ENCODE measurements around the gene APOE. TPM values are rescaled to one million over a fixed set of nuclear protein-coding genes. Genes with fewer than 3 reads are reported as not detected.
"Not testable (repeated sequence)": the region's sequence is repeated elsewhere in the genome, so short reads cannot be mapped to it uniquely, and the experiment has no call there.

The APOE gene
- total RNA-seq, 1 experiment from 2014 or later = 3.3 TPM

- ChIA-PET POLR2A (interaction anchor here (0.6 kb wide), 1 partner anchor 20 kb away, joined by 3 read pairs; no protein-coding TSS in a partner anchor), CTCF (interaction anchor here (1.1 kb wide), 1 partner anchor 100 kb away, joined by 4 read pairs; no protein-coding TSS in a partner anchor)
- BruUV-seq (replicated peaks) = no TSS peak
- no peaks in the 10 kb centered on the region for H3K4me1 Mint-ChIP-seq (ENCODE audit: insufficient read depth, unreplicated experiment)
- no peak for TF ChIP-seq CTCF (IDR thresholded peaks at IDR 0.05; ENCODE audit: unreplicated experiment)
- no peak for DNase-seq (ENCODE audit: unreplicated experiment)
- H3K27ac Mint-ChIP-seq (ENCODE audit: low read depth, unreplicated experiment) = no peak overlapping the region
- intact Hi-C loops (cut with micrococcal nuclease) = no loop called here
- H3K9me3 Mint-ChIP-seq (ENCODE audit: unreplicated experiment) = no peaks in the 10 kb centered on the region
- H3K36me3 Mint-ChIP-seq (ENCODE audit: insufficient read depth, unreplicated experiment) = no peaks in the 10 kb centered on the region
- no peak overlapping the region for H3K4me3 Mint-ChIP-seq (ENCODE audit: unreplicated experiment)
- no peaks in the 10 kb centered on the region for H3K27me3 Mint-ChIP-seq (ENCODE audit: insufficient read depth, unreplicated experiment)
Measured at GRCh38 chr19:44884566-44884965, 21.0 kb upstream of the APOE start.

DNA sequence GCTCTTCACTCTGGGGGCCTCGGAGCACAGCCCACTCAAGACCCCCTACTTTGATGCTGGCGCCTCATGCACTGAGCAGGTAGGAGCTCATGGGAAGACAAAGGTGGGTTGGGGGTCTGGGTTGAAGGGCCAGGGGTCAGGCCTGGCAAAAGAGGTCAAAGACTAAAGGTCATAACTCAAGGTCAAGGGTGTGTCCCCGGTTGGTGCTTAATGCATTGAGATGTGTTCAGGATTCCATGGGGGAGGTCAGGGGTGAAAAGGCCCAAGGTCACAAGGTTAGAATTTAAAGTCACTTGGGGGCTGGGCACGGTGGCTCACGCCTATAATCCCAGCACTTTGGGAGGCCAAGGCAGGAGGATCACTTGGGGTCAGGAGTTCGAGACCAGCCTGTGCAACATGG is 19.5 kb upstream of the APOE start:
- POLR2A ChIA-PET = no interaction called here
- CTCF ChIA-PET = no interaction called here
- no TSS peak for BruUV-seq (replicated peaks)
- intact Hi-C loops (cut with micrococcal nuclease) = no loop called here
- no peak overlapping the region for H3K4me3 Mint-ChIP-seq (ENCODE audit: unreplicated experiment)
- no peak for TF ChIP-seq CTCF (IDR thresholded peaks at IDR 0.05; ENCODE audit: unreplicated experiment)
- H3K9me3 Mint-ChIP-seq (ENCODE audit: unreplicated experiment) = no peaks in the 10 kb centered on the region
- H3K27ac Mint-ChIP-seq (ENCODE audit: low read depth, unreplicated experiment) = no peak overlapping the region
- DNase-seq (ENCODE audit: unreplicated experiment) = no peak
- H3K27me3 Mint-ChIP-seq (ENCODE audit: insufficient read depth, unreplicated experiment) = no peaks in the 10 kb centered on the region
- peaks cover 6% of the 10 kb centered on the region for H3K4me1 Mint-ChIP-seq (ENCODE audit: insufficient read depth, unreplicated experiment)
- H3K36me3 Mint-ChIP-seq (ENCODE audit: insufficient read depth, unreplicated experiment) = no peaks in the 10 kb centered on the region

DNA sequence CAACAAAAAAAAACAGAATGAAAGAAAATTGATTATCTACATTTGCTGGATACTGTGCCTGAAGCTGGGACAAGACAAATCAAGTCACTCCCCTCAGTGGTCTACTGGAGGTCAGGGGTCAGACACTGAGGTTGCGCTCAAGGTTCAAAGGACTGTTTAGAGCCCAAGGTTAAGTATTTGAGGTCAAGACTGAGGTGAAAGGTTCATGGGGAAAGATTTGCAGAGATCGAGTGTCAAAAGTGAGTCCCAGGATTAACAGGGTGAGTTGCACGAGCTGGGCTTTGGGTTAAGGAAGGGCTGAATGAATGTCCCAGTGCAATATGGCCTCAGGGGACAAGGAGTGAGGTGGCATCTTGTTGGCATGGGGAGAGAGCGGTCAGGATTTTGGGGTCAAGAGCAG is 17.9 kb upstream of the APOE start:
- H3K27ac Mint-ChIP-seq (ENCODE audit: low read depth, unreplicated experiment) = no peak overlapping the region
- no peaks in the 10 kb centered on the region for H3K27me3 Mint-ChIP-seq (ENCODE audit: insufficient read depth, unreplicated experiment)
- peaks cover 17% of the 10 kb centered on the region for H3K4me1 Mint-ChIP-seq (ENCODE audit: insufficient read depth, unreplicated experiment)
- no peaks in the 10 kb centered on the region for H3K9me3 Mint-ChIP-seq (ENCODE audit: unreplicated experiment)
- DNase-seq (ENCODE audit: unreplicated experiment) = no peak
- TF ChIP-seq CTCF (IDR thresholded peaks at IDR 0.05; ENCODE audit: unreplicated experiment) = no peak
- BruUV-seq (replicated peaks) = no TSS peak
- ChIA-PET POLR2A (no interaction called here), CTCF (interaction anchor here (0.6 kb wide), 2 partner anchors 165 to 228 kb away, joined by 3 to 4 read pairs; no protein-coding TSS in a partner anchor)
- intact Hi-C loops (cut with micrococcal nuclease) = no loop called here
- H3K4me3 Mint-ChIP-seq (ENCODE audit: unreplicated experiment) = no peak overlapping the region
- peaks cover 4% of the 10 kb centered on the region for H3K36me3 Mint-ChIP-seq (ENCODE audit: insufficient read depth, unreplicated experiment)

GRCh38 chr19:44888335-44888734 is 17.3 kb upstream of the APOE start:
- intact Hi-C loops (cut with micrococcal nuclease); H3K9me3 Mint-ChIP-seq (ENCODE audit: unreplicated experiment): not testable (repeated sequence)

More at GRCh38 chr19:44888335-44888734, 17.3 kb upstream of the APOE start:
- H3K27ac Mint-ChIP-seq (ENCODE audit: low read depth, unreplicated experiment); H3K27me3 Mint-ChIP-seq (ENCODE audit: insufficient read depth, unreplicated experiment); BruUV-seq (replicated peaks); POLR2A ChIA-PET; H3K4me3 Mint-ChIP-seq (ENCODE audit: unreplicated experiment); DNase-seq (ENCODE audit: unreplicated experiment): not testable (repeated sequence)
- Mint-ChIP-seq H3K36me3 (ENCODE audit: insufficient read depth, unreplicated experiment) (peaks cover 11% of the 10 kb centered on the region), H3K4me1 (ENCODE audit: insufficient read depth, unreplicated experiment) (peaks cover 24% of the 10 kb centered on the region)
- CTCF ChIA-PET = interaction anchor here (0.6 kb wide), 1 partner anchor 166 kb away, joined by 3 read pairs; no protein-coding TSS in a partner anchor

All from MCF 10A (cell line).